Measurements from ENCODE around the gene CNTNAP5.

DNA sequence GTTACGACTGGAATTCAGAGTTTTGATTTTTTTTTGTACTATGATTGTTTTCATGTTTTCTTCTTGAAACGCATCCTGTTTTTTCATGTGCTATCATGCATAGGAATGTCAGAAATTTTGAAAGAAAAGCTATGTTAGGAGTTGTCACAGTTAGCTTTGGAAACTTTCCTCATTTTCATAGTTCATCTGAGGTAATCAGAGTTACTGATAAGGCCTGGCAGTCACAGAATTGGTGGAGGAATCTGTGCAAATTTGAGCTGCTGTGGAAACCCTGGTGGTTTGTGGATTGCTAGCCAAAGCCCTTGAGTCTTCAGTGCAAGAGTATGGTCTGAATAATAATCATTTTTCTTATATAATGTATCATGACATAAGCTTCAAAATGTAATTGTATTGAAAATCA lies 401.0 kb downstream of the CNTNAP5 start:
- TF ChIP-seq CEBPG (CRISPR knock-in tag; IDR thresholded peaks at IDR 0.05) (no peak), CEBPG (tag; conservative IDR thresholded peaks at IDR 0.05 in 1 of 2, IDR thresholded peaks at IDR 0.05 in 1 of 2) (no peak), GABPA (tag; conservative IDR thresholded peaks at IDR 0.05; ENCODE audit: low read depth) (no peak), RB1 (IDR thresholded peaks at IDR 0.05; ENCODE audit: low read depth) (no peak), TCFL5 (CRISPR knock-in tag; conservative IDR thresholded peaks at IDR 0.05) (no peak), NBN (IDR thresholded peaks at IDR 0.05; ENCODE audit: low read depth) (no peak), CBX3 (IDR thresholded peaks at IDR 0.05; ENCODE audit: borderline replicate concordance in 1 of 2, low read length in 2 of 2) (no peak), RCOR1 (IDR thresholded peaks at IDR 0.05; ENCODE audit: borderline replicate concordance in 1 of 2, low read depth in 2 of 2, low read length in 2 of 2) (no peak), HDAC6 (IDR thresholded peaks at IDR 0.05; ENCODE audit: low read depth, low read length) (no peak)
- TF ChIP-seq, protein P1, sequence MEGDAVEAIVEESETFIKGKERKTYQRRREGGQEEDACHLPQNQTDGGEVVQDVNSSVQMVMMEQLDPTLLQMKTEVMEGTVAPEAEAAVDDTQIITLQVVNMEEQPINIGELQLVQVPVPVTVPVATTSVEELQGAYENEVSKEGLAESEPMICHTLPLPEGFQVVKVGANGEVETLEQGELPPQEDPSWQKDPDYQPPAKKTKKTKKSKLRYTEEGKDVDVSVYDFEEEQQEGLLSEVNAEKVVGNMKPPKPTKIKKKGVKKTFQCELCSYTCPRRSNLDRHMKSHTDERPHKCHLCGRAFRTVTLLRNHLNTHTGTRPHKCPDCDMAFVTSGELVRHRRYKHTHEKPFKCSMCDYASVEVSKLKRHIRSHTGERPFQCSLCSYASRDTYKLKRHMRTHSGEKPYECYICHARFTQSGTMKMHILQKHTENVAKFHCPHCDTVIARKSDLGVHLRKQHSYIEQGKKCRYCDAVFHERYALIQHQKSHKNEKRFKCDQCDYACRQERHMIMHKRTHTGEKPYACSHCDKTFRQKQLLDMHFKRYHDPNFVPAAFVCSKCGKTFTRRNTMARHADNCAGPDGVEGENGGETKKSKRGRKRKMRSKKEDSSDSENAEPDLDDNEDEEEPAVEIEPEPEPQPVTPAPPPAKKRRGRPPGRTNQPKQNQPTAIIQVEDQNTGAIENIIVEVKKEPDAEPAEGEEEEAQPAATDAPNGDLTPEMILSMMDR (IDR thresholded peaks at IDR 0.05 in 2 of 3, conservative IDR thresholded peaks at IDR 0.05 in 1 of 3; ENCODE audit: insufficient read depth in 2 of 3, low read depth in 1 of 3, low read length in 3 of 3), result no peak

Measured in K562 (cell line).